H1 (cell line): ENCODE results near the gene GLDC. TPM values are rescaled to one million over a fixed set of nuclear protein-coding genes. Genes with fewer than 3 reads are reported as not detected.

ENCODE experiments used
- CTCF ChIA-PET: fragments of 300-600 bp; sonication (Branson Sonifier 250); formaldehyde crosslinking; loops from one replicate; lab custom pipeline; 2021; ENCODE audit not compliant: partially characterized antibody; lab: Charles Lee
- POLR2A ChIA-PET: fragments of 300-600 bp; sonication (Branson Sonifier 250); formaldehyde crosslinking; loops from one replicate; lab custom pipeline; 2021; ENCODE audit warnings: inconsistent platforms; ENCODE audit not compliant: partially characterized antibody; lab: Charles Lee
- DNase-seq, 2 experiments: peaks; one replicate each; pipeline versions ENCODE4 v3.0.0 to v3.0.0-alpha.2; 2010 to 2022; ENCODE audit warnings: low spot score in 2 of 2, low read depth in 1 of 2, mixed read lengths in 1 of 2
- FAIRE-seq: peaks from 2 replicates; lab custom pipeline; 2011; peaks lifted over from hg19 to GRCh38; lab: Jason Lieb, UNC
- H2AFZ ChIP-seq: 2 replicates; pipeline ENCODE4 v1.8.1; 2012; ENCODE audit warnings: low read length, inconsistent platforms
- H2AK5ac ChIP-seq: 2 replicates; pipeline ENCODE4 v1.6.1; 2013; ENCODE audit warnings: low read depth, low read length
- H2BK120ac ChIP-seq: replicated peaks from 2 replicates; pipeline ENCODE3; 2013; ENCODE audit warnings: low read depth, low read length, inconsistent platforms
- H2BK12ac ChIP-seq: 2 replicates; pipeline ENCODE4 v1.6.1; 2013; ENCODE audit warnings: low read depth, low read length
- H2BK15ac ChIP-seq: 2 replicates; pipeline ENCODE4 v1.6.1; 2013; ENCODE audit warnings: low read length
- H2BK20ac ChIP-seq: 2 replicates; pipeline ENCODE4 v1.6.1; 2013; ENCODE audit warnings: low read length
- H2BK5ac ChIP-seq: 2 replicates; pipeline ENCODE4 v1.6.1; 2013; ENCODE audit warnings: low read depth, low read length
- H3K14ac ChIP-seq: 2 replicates; pipeline ENCODE4 v1.6.1; 2013; ENCODE audit warnings: inconsistent platforms; ENCODE audit not compliant: insufficient read length
- H3K18ac ChIP-seq: 2 replicates; pipeline ENCODE4 v1.6.1; 2013; ENCODE audit warnings: low read length; ENCODE audit errors: extremely low read depth
- H3K23ac ChIP-seq: 2 replicates; pipeline ENCODE4 v1.6.1; 2013; ENCODE audit warnings: inconsistent platforms; ENCODE audit not compliant: insufficient read length
- H3K23me2 ChIP-seq: 2 replicates; pipeline ENCODE4 v1.6.1; 2013; ENCODE audit warnings: low read depth, low read length
- H3K27ac ChIP-seq: 2 replicates; pipeline ENCODE4 v1.6.1; 2011; ENCODE audit warnings: low read depth, low read length, inconsistent platforms
- H3K27me3 ChIP-seq, 4 experiments: replicated peaks in 1 of 4; 1 replicate in 1 of 4; 2 replicates in 3 of 4; pipeline versions ENCODE4 v1.6.1 to v1.8.1; 2011 to 2013; ENCODE audit warnings: low read length in 3 of 4, mild to moderate bottlenecking in 3 of 4, inconsistent platforms in 2 of 4, mixed read lengths in 2 of 4, moderate library complexity in 1 of 4; ENCODE audit not compliant: control insufficient read depth in 3 of 4, insufficient read depth in 3 of 4; ENCODE audit errors: extremely low read depth in 1 of 4
- H3K36me3 ChIP-seq, 4 experiments: 2 replicates each; pipeline versions ENCODE4 v1.6.1 to v1.8.1; 2011 to 2013; ENCODE audit warnings: mild to moderate bottlenecking in 4 of 4, low read length in 3 of 4, moderate library complexity in 2 of 4, control low read depth in 1 of 4, inconsistent platforms in 1 of 4; ENCODE audit not compliant: insufficient read depth in 4 of 4, control insufficient read depth in 2 of 4
- H3K4ac ChIP-seq: replicated peaks from 2 replicates; pipeline ENCODE3; 2013; ENCODE audit warnings: low read length, low read depth, mixed read lengths, inconsistent platforms; ENCODE audit not compliant: insufficient read length
- H3K4me1 ChIP-seq, 4 experiments: replicated peaks in 1 of 4; 1 replicate in 1 of 4; 2 replicates in 3 of 4; pipeline versions ENCODE4 v1.6.1 to v1.8.1; 2011 to 2013; ENCODE audit warnings: low read length in 3 of 4, inconsistent platforms in 2 of 4, mixed read lengths in 1 of 4; ENCODE audit not compliant: insufficient read depth in 4 of 4, control insufficient read depth in 3 of 4
- H3K4me2 ChIP-seq, 2 experiments: 2 replicates each; pipeline versions ENCODE4 v1.6.1 to v1.8.1; 2011 to 2013; ENCODE audit warnings: low read depth in 2 of 2, low read length in 2 of 2, control low read depth in 1 of 2, inconsistent platforms in 1 of 2, mild to moderate bottlenecking in 1 of 2; ENCODE audit not compliant: insufficient read depth in 1 of 2
- H3K4me3 ChIP-seq, 4 experiments: fragments of 200-600, 300-600 bp in 1 of 4; sonication (generic), shearing (Covaris generic), sonication (Bioruptor Twin) in 1 of 4; 2 replicates each; pipeline versions ENCODE4 v1.5.1 to v1.8.1; 2011 to 2016; ENCODE audit warnings: low read length in 4 of 4, low read depth in 3 of 4, control low read depth in 2 of 4, inconsistent platforms in 2 of 4, mild to moderate bottlenecking in 2 of 4, mixed read lengths in 1 of 4, moderate library complexity in 1 of 4; ENCODE audit not compliant: insufficient read depth in 2 of 4; ENCODE audit errors: extremely low read depth in 1 of 4
- H3K56ac ChIP-seq: replicated peaks from 2 replicates; pipeline ENCODE3; 2013; ENCODE audit warnings: low read depth, mild to moderate bottlenecking, mixed read lengths, low read length, inconsistent platforms; ENCODE audit not compliant: insufficient read length
- H3K79me1 ChIP-seq: 2 replicates; pipeline ENCODE4 v1.6.1; 2013; ENCODE audit warnings: low read depth, low read length, control low read depth
- H3K79me2 ChIP-seq, 2 experiments: 2 replicates each; pipeline versions ENCODE4 v1.6.1 to v1.8.1; 2012 to 2013; ENCODE audit warnings: low read length in 2 of 2, mild to moderate bottlenecking in 2 of 2, inconsistent platforms in 1 of 2; ENCODE audit not compliant: insufficient read depth in 2 of 2, control insufficient read depth in 1 of 2
- H3K9ac ChIP-seq, 4 experiments: replicated peaks in 1 of 4; 1 replicate in 1 of 4; 2 replicates in 3 of 4; pipeline versions ENCODE4 v1.6.1 to v1.8.1; 2011 to 2013; ENCODE audit warnings: low read depth in 3 of 4, low read length in 3 of 4, control low read depth in 2 of 4, mild to moderate bottlenecking in 2 of 4, moderate library complexity in 2 of 4, inconsistent platforms in 1 of 4; ENCODE audit errors: extremely low read depth in 1 of 4
- H3K9me3 ChIP-seq, 2 experiments: 2 replicates each; pipeline versions ENCODE4 v1.6.1 to v1.8.1; 2012 to 2013; ENCODE audit warnings: mild to moderate bottlenecking in 2 of 2, moderate library complexity in 2 of 2, control low read depth in 1 of 2, inconsistent platforms in 1 of 2, low read depth in 1 of 2, low read length in 1 of 2, mixed read lengths in 1 of 2; ENCODE audit not compliant: insufficient read depth in 2 of 2
- H4K20me1 ChIP-seq, 2 experiments: replicated peaks in 1 of 2; 2 replicates each; pipeline versions ENCODE3 to v1.8.1; 2011 to 2013; ENCODE audit warnings: inconsistent platforms in 2 of 2, low read length in 2 of 2, mild to moderate bottlenecking in 1 of 2; ENCODE audit not compliant: insufficient read depth in 2 of 2, control insufficient read depth in 1 of 2
- H4K5ac ChIP-seq: 2 replicates; pipeline ENCODE4 v1.6.1; 2013; ENCODE audit warnings: low read length, low read depth, mixed read lengths, inconsistent platforms; ENCODE audit not compliant: insufficient read length
- H4K8ac ChIP-seq: 2 replicates; pipeline ENCODE4 v1.8.0; 2013; ENCODE audit warnings: mild to moderate bottlenecking, moderate library complexity, low read length, inconsistent platforms; ENCODE audit not compliant: insufficient read depth; ENCODE audit errors: extremely low read depth
- H4K91ac ChIP-seq: replicated peaks from 2 replicates; pipeline ENCODE3; 2013; ENCODE audit warnings: low read length, mixed read lengths, inconsistent platforms; ENCODE audit not compliant: insufficient read length
- ASH2L ChIP-seq: fragments of 200-600, 300-600 bp; sonication (generic); IDR thresholded peaks from one replicate; pipeline ENCODE4 v1.7.1; 2017; ENCODE audit warnings: low read length
- BRCA1 ChIP-seq: IDR thresholded peaks from 2 replicates; pipeline ENCODE4 v1.6.1; 2012; ENCODE audit warnings: low read depth, low read length, improper control_type of control experiment
- CHD2 ChIP-seq: IDR thresholded peaks from 2 replicates; pipeline ENCODE4 v1.6.1; 2012; ENCODE audit warnings: low read length, improper control_type of control experiment
- CREB1 ChIP-seq: IDR thresholded peaks from 2 replicates; pipeline ENCODE4 v1.6.1; 2012; ENCODE audit warnings: inconsistent platforms
- EP300 ChIP-seq, 2 experiments: IDR thresholded peaks; 1 replicate in 1 of 2; 2 replicates in 1 of 2; pipeline ENCODE4 v1.6.1; 2011 to 2012; ENCODE audit warnings: low read depth in 2 of 2, low read length in 2 of 2, mild to moderate bottlenecking in 2 of 2, borderline replicate concordance in 1 of 2, inconsistent platforms in 1 of 2, moderate library complexity in 1 of 2
- GABPA ChIP-seq: IDR thresholded peaks from 2 replicates; pipeline ENCODE4 v1.6.1; 2011; ENCODE audit warnings: mild to moderate bottlenecking, low read length, moderate library complexity, borderline replicate concordance; ENCODE audit not compliant: insufficient read depth
- HDAC2 ChIP-seq, 2 experiments: fragments of 300-600 bp in 1 of 2; sonication (generic) in 1 of 2; IDR thresholded peaks; 2 replicates each; pipeline ENCODE4 v1.6.1; 2011 to 2012; ENCODE audit warnings: low read depth in 2 of 2, low read length in 2 of 2, mild to moderate bottlenecking in 2 of 2, moderate library complexity in 2 of 2, borderline replicate concordance in 1 of 2, inconsistent platforms in 1 of 2
- JUN ChIP-seq: IDR thresholded peaks from 2 replicates; pipeline ENCODE4 v1.6.1; 2011; ENCODE audit warnings: low read depth, mild to moderate bottlenecking, improper control_type of control experiment, low read length
- KDM5A ChIP-seq: fragments of 200-600 bp; IDR thresholded peaks from 2 replicates; pipeline ENCODE4 v1.7.1; 2012; ENCODE audit warnings: mild to moderate bottlenecking, low read length, inconsistent platforms, mixed read lengths
- POLR2A ChIP-seq, 2 experiments: IDR thresholded peaks; 1 replicate in 1 of 2; 2 replicates in 1 of 2; pipeline ENCODE4 v1.6.1; 2011; ENCODE audit warnings: low read depth in 2 of 2, low read length in 2 of 2, mild to moderate bottlenecking in 2 of 2; ENCODE audit errors: control extremely low read depth in 1 of 2
- POU5F1 ChIP-seq: IDR thresholded peaks from 2 replicates; pipeline ENCODE4 v1.6.1; 2011; ENCODE audit warnings: low read depth, mild to moderate bottlenecking, low read length, moderate library complexity
- RNF2 ChIP-seq: fragments of 200-900, 300-1000 bp; sonication (generic); IDR thresholded peaks from 2 replicates; pipeline ENCODE4 v1.7.1; 2016; ENCODE audit warnings: borderline replicate concordance, low read depth, mild to moderate bottlenecking, antibody characterized with exemption, low read length; ENCODE audit not compliant: poor library complexity, severe bottlenecking; ENCODE audit errors: missing control alignments
- SP4 ChIP-seq: IDR thresholded peaks from 2 replicates; pipeline ENCODE4 v1.6.1; 2012; ENCODE audit warnings: low read length, inconsistent platforms
- TAF1 ChIP-seq: IDR thresholded peaks from 2 replicates; pipeline ENCODE4 v1.6.1; 2011; ENCODE audit warnings: mild to moderate bottlenecking, low read depth, low read length
- WGBS, 2 experiments: shearing (Covaris generic) in 1 of 2; methylation state at CpG; one replicate each; pipeline versions ENCODE4 v1.1.6 to v1.1.7; 2013 to 2015; ENCODE audit warnings: low lambda C conversion rate in 2 of 2, mixed read lengths in 2 of 2, inconsistent platforms in 1 of 2, low coverage in 1 of 2, missing lambda C conversion rate in 1 of 2; ENCODE audit not compliant: insufficient replicate concordance in 2 of 2, insufficient coverage in 1 of 2, insufficient read length in 1 of 2; ENCODE audit errors: extremely low coverage in 1 of 2, missing lambda C conversion rate in 1 of 2; 5-methylcytosine and 5-hydroxymethylcytosine counted together
- polyA plus RNA-seq, 7 experiments: library from polyadenylated mRNA; depleted of rRNA in 3 of 7; stranded (reverse) in 5 of 7; unstranded in 2 of 7; fragments of >200 nt in 5 of 7; fragments of 200-250 nt in 2 of 7; gene quantifications; 1 replicate in 5 of 7; 2 replicates in 1 of 7; 4 replicates in 1 of 7; pipeline versions ENCODE4 v1.2.1 to v1.2.3, GENCODE V29; 2011 to 2013; ENCODE audit warnings: missing spikeins in 2 of 7, mixed read lengths in 2 of 7
- total RNA-seq: library from RNA; stranded (reverse); fragmentation: NEBNext Ultra II Directional; extraction: Animal tissue kit (Norgen Biotek cat#: 25700); gene quantifications from 2 replicates; pipeline ENCODE4 v1.2.1, GENCODE V29; 2021

The GLDC gene
- total and polyA plus RNA-seq, 2 of the 8 experiments (the other 6 are each of a cell fraction or from before 2014, with no cell fraction given): 48.8 to 101 TPM

DNA sequence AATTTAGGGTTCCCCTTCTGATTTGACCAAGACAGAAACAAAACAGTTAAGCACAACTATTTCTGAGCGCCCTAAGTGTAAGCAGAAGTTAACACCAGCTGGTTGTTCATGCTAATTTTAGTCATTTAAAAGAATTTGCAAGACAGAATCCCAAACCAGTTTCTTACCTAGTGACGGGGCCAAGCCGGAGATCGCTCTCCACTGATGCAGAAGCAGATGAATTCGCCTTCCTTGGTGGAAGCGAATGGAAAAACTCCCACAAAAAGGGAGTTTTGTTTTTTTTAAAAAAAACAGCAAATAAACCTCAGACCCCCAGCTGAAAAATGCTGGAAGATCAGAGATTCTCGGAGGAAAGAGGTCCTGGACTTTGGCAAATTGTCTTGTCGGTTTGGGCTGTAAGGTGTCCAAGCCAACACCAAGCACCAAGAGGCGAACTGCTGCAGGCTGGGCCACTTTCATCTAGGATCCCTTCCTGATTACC is 47.4 kb upstream of the GLDC start:
- Histone ChIP-seq H3K4me2 (peak overlapping the region; percentile 52 to 57), H2BK12ac (peak overlapping the region; percentile 68), H3K4me3 (peak overlapping the region in 1 of 4 experiments; percentile 41; a peak in 4 of 8 replicates), H3K79me1 (no peaks in the 10 kb centered on the region), H3K9ac (no peak overlapping the region), H3K27ac (peak overlapping the region; percentile 65; the same call in 1 of the 2 replicates), H4K91ac (peak overlapping the region; percentile 20), H3K23ac (no peak overlapping the region), H3K27me3 (no peaks in the 10 kb centered on the region), H3K56ac (no peak overlapping the region), H3K36me3 (no peaks in the 10 kb centered on the region), H3K4me1 (peaks cover 4 to 9% (median 6%) of the 10 kb centered on the region in 4 experiments), H2BK20ac (peak overlapping the region; percentile 86), H4K8ac (no peak overlapping the region), H3K79me2 (no peaks in the 10 kb centered on the region), H3K23me2 (no peaks in the 10 kb centered on the region), H4K20me1 (no peaks in the 10 kb centered on the region), H2AFZ (no peak overlapping the region), H4K5ac (no peak overlapping the region), H3K14ac (no peak overlapping the region), H2BK15ac (no peak overlapping the region), H3K18ac (peak overlapping the region; percentile 95), H3K4ac (no peak overlapping the region), H2AK5ac (no peak overlapping the region), H3K9me3 (no peaks in the 10 kb centered on the region), H2BK120ac (peak overlapping the region; percentile 52), H2BK5ac (peak overlapping the region; percentile 73)
- ChIA-PET CTCF (interaction anchor here (0.6 to 1.3 kb wide), 3 partner anchors 10 to 77 kb away, joined by 3 to 6 read pairs (median 5); no protein-coding TSS in a partner anchor), POLR2A (interaction anchor here (1.2 to 3.5 kb wide), 6 partner anchors 11 to 65 kb away, joined by 3 to 21 read pairs (median 6); partner anchors contain the start of gene KDM4C)
- 4% methylated on average over 9 of the region's 9 CpGs; no CpG with 5 or more reads in 1 of the 2 experiments for WGBS, 2 experiments
- DNase-seq (no peak), FAIRE-seq (peak; percentile 77)
- peak in 1 of 2 experiments; percentile 65; a peak in 1 of 4 replicates for TF ChIP-seq HDAC2 (IDR thresholded peaks at IDR 0.05; ENCODE audit: borderline replicate concordance in 1 of 2, low read depth in 2 of 2, low read length in 2 of 2)
- no peak for TF ChIP-seq CHD2
- no peak for TF ChIP-seq KDM5A
- TF ChIP-seq TAF1: peak; percentile 43; the same call in 1 of the 2 replicates
- TF ChIP-seq SP4: no peak
- TF ChIP-seq POU5F1: no peak
- no peak for TF ChIP-seq GABPA
- no peak for TF ChIP-seq EP300 (IDR thresholded peaks at IDR 0.05; ENCODE audit: borderline replicate concordance in 1 of 2, low read depth in 2 of 2, low read length in 2 of 2)
- no peak for TF ChIP-seq JUN
- no peak for TF ChIP-seq BRCA1
- peak; percentile 47 for TF ChIP-seq ASH2L
- TF ChIP-seq CREB1: no peak
- no peak for TF ChIP-seq RNF2
- TF ChIP-seq POLR2A (IDR thresholded peaks at IDR 0.05; ENCODE audit: control extremely low read depth in 1 of 2, low read depth in 2 of 2, low read length in 2 of 2): peak; percentile 69 to 81
